ENCODE results near the gene P3R3URF.

DNA sequence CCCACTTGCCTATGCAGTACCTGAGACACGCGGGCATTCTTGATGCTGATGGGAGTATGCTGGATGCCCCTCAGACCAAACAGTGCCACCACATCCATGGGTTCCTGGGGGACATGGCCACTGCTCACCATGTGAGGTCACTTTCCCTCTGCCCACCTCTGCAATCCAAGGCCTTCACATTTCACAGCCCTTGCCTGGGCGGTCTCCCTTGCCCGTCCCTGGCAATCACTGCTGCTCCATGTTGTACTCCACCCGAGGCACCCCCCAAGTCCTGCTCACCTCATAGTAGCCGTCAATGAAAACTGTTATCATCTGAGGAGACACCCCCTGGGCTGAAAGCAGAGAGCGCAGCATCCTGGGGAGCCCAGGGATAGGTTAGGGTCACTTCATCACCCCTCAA is 17.0 kb upstream of the P3R3URF start:
- TF ChIP-seq ZFP30 (CRISPR knock-in tag; IDR thresholded peaks at IDR 0.05) (no peak), SNAI2 (CRISPR knock-in tag; IDR thresholded peaks at IDR 0.05) (no peak), ZNF565 (CRISPR knock-in tag; conservative IDR thresholded peaks at IDR 0.05; ENCODE audit: low read depth) (no peak), ESRRG (CRISPR knock-in tag; IDR thresholded peaks at IDR 0.05) (no peak), ARNTL (CRISPR knock-in tag; IDR thresholded peaks at IDR 0.05; ENCODE audit: borderline replicate concordance, low read depth) (no peak), TCF4 (CRISPR knock-in tag; IDR thresholded peaks at IDR 0.05; ENCODE audit: borderline replicate concordance) (no peak), RARB (CRISPR knock-in tag; IDR thresholded peaks at IDR 0.05) (no peak), CREB5 (CRISPR knock-in tag; IDR thresholded peaks at IDR 0.05; ENCODE audit: low read depth) (no peak), ISL1 (CRISPR knock-in tag; IDR thresholded peaks at IDR 0.05) (no peak), ZFP3 (CRISPR knock-in tag; IDR thresholded peaks at IDR 0.05) (no peak)

Data from SK-N-SH treated with all-trans-retinoic acid at 6 μM for 48 hours (cell line).